ENCODE measurements around the gene PLEKHA1.

DNA sequence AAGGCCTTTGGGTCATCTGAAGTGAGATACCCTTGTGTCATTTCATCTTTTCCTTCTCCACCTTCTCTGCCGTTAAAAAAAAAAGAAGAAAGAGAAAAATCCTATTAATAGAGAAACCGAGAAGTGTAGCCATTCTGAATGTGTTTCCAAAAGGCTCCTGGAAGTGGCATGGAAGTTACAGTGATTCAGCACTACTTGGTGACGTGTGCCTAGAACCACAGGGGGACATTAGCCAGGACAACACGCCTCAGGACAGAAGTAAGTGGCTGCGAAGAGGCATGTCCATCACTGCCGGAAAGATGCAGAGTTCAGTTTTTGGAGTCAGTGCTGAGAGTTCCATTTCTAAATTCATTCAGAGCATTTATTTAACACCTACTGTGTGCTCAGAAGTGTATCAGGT is 93.2 kb downstream of the PLEKHA1 start:
- TF ChIP-seq EZH2 (IDR thresholded peaks at IDR 0.05; ENCODE audit: low read depth, unreplicated experiment) (no peak), NANOG (IDR thresholded peaks at IDR 0.05; ENCODE audit: borderline replicate concordance) (no peak), POLR2AphosphoS5 (IDR thresholded peaks at IDR 0.05; ENCODE audit: low read depth) (no peak), JUNB (IDR thresholded peaks at IDR 0.05; ENCODE audit: unreplicated experiment) (no peak), EZH2phosphoT487 (IDR thresholded peaks at IDR 0.05; ENCODE audit: unreplicated experiment) (no peak), ZNF331 (CRISPR knock-in tag; IDR thresholded peaks at IDR 0.05; ENCODE audit: low read depth) (no peak), CREB1 (CRISPR knock-in tag; IDR thresholded peaks at IDR 0.05; ENCODE audit: low read depth) (no peak), ZNF114 (CRISPR knock-in tag; IDR thresholded peaks at IDR 0.05) (no peak)
- TF ChIP-seq, protein P1, sequence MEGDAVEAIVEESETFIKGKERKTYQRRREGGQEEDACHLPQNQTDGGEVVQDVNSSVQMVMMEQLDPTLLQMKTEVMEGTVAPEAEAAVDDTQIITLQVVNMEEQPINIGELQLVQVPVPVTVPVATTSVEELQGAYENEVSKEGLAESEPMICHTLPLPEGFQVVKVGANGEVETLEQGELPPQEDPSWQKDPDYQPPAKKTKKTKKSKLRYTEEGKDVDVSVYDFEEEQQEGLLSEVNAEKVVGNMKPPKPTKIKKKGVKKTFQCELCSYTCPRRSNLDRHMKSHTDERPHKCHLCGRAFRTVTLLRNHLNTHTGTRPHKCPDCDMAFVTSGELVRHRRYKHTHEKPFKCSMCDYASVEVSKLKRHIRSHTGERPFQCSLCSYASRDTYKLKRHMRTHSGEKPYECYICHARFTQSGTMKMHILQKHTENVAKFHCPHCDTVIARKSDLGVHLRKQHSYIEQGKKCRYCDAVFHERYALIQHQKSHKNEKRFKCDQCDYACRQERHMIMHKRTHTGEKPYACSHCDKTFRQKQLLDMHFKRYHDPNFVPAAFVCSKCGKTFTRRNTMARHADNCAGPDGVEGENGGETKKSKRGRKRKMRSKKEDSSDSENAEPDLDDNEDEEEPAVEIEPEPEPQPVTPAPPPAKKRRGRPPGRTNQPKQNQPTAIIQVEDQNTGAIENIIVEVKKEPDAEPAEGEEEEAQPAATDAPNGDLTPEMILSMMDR (conservative IDR thresholded peaks at IDR 0.05; ENCODE audit: low read depth in 2 of 2), result no peak
- TF ChIP-seq, protein P2, sequence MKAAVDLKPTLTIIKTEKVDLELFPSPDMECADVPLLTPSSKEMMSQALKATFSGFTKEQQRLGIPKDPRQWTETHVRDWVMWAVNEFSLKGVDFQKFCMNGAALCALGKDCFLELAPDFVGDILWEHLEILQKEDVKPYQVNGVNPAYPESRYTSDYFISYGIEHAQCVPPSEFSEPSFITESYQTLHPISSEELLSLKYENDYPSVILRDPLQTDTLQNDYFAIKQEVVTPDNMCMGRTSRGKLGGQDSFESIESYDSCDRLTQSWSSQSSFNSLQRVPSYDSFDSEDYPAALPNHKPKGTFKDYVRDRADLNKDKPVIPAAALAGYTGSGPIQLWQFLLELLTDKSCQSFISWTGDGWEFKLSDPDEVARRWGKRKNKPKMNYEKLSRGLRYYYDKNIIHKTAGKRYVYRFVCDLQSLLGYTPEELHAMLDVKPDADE (IDR thresholded peaks at IDR 0.05), result no peak
- TF ChIP-seq, protein P3, sequence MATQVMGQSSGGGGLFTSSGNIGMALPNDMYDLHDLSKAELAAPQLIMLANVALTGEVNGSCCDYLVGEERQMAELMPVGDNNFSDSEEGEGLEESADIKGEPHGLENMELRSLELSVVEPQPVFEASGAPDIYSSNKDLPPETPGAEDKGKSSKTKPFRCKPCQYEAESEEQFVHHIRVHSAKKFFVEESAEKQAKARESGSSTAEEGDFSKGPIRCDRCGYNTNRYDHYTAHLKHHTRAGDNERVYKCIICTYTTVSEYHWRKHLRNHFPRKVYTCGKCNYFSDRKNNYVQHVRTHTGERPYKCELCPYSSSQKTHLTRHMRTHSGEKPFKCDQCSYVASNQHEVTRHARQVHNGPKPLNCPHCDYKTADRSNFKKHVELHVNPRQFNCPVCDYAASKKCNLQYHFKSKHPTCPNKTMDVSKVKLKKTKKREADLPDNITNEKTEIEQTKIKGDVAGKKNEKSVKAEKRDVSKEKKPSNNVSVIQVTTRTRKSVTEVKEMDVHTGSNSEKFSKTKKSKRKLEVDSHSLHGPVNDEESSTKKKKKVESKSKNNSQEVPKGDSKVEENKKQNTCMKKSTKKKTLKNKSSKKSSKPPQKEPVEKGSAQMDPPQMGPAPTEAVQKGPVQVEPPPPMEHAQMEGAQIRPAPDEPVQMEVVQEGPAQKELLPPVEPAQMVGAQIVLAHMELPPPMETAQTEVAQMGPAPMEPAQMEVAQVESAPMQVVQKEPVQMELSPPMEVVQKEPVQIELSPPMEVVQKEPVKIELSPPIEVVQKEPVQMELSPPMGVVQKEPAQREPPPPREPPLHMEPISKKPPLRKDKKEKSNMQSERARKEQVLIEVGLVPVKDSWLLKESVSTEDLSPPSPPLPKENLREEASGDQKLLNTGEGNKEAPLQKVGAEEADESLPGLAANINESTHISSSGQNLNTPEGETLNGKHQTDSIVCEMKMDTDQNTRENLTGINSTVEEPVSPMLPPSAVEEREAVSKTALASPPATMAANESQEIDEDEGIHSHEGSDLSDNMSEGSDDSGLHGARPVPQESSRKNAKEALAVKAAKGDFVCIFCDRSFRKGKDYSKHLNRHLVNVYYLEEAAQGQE (IDR thresholded peaks at IDR 0.05; ENCODE audit: unreplicated experiment), result no peak
- TF ChIP-seq, protein P4, sequence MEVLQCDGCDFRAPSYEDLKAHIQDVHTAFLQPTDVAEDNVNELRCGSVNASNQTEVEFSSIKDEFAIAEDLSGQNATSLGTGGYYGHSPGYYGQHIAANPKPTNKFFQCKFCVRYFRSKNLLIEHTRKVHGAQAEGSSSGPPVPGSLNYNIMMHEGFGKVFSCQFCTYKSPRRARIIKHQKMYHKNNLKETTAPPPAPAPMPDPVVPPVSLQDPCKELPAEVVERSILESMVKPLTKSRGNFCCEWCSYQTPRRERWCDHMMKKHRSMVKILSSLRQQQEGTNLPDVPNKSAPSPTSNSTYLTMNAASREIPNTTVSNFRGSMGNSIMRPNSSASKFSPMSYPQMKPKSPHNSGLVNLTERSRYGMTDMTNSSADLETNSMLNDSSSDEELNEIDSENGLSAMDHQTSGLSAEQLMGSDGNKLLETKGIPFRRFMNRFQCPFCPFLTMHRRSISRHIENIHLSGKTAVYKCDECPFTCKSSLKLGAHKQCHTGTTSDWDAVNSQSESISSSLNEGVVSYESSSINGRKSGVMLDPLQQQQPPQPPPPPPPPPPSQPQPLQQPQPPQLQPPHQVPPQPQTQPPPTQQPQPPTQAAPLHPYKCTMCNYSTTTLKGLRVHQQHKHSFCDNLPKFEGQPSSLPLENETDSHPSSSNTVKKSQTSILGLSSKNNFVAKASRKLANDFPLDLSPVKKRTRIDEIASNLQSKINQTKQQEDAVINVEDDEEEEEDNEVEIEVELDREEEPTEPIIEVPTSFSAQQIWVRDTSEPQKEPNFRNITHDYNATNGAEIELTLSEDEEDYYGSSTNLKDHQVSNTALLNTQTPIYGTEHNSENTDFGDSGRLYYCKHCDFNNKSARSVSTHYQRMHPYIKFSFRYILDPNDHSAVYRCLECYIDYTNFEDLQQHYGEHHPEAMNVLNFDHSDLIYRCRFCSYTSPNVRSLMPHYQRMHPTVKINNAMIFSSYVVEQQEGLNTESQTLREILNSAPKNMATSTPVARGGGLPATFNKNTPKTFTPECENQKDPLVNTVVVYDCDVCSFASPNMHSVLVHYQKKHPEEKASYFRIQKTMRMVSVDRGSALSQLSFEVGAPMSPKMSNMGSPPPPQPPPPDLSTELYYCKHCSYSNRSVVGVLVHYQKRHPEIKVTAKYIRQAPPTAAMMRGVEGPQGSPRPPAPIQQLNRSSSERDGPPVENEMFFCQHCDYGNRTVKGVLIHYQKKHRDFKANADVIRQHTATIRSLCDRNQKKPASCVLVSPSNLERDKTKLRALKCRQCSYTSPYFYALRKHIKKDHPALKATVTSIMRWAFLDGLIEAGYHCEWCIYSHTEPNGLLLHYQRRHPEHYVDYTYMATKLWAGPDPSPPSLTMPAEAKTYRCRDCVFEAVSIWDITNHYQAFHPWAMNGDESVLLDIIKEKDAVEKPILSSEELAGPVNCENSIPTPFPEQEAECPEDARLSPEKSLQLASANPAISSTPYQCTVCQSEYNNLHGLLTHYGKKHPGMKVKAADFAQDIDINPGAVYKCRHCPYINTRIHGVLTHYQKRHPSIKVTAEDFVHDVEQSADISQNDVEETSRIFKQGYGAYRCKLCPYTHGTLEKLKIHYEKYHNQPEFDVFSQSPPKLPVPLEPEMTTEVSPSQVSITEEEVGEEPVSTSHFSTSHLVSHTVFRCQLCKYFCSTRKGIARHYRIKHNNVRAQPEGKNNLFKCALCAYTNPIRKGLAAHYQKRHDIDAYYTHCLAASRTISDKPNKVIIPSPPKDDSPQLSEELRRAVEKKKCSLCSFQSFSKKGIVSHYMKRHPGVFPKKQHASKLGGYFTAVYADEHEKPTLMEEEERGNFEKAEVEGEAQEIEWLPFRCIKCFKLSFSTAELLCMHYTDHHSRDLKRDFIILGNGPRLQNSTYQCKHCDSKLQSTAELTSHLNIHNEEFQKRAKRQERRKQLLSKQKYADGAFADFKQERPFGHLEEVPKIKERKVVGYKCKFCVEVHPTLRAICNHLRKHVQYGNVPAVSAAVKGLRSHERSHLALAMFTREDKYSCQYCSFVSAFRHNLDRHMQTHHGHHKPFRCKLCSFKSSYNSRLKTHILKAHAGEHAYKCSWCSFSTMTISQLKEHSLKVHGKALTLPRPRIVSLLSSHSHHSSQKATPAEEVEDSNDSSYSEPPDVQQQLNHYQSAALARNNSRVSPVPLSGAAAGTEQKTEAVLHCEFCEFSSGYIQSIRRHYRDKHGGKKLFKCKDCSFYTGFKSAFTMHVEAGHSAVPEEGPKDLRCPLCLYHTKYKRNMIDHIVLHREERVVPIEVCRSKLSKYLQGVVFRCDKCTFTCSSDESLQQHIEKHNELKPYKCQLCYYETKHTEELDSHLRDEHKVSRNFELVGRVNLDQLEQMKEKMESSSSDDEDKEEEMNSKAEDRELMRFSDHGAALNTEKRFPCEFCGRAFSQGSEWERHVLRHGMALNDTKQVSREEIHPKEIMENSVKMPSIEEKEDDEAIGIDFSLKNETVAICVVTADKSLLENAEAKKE (CRISPR knock-in tag; IDR thresholded peaks at IDR 0.05), result no peak
